ENCODE data around the gene GGT6.

GRCh38 chr17:4523946-4524345, 36.4 kb downstream of the GGT6 start:
- TF ChIP-seq CTCF (IDR thresholded peaks at IDR 0.05): no peak
- TF ChIP-seq POLR2A (IDR thresholded peaks at IDR 0.05): no peak

All from Peyer's patch (tissue), 4 donors.